ENCODE data around the gene GATC. TPM values are rescaled to one million over a fixed set of nuclear protein-coding genes. Genes with fewer than 3 reads are reported as not detected.

The GATC gene
- total and polyA plus RNA-seq, 10 of the 15 experiments (the other 5 are each of a cell fraction or from before 2014, with no cell fraction given), result 5.1 to 40.3 (median 22.9) TPM

- TF ChIP-seq CUX1 (IDR thresholded peaks at IDR 0.05; ENCODE audit: insufficient replicate concordance, low read depth, low read length) (no peak), PBX3 (IDR thresholded peaks at IDR 0.05; ENCODE audit: insufficient replicate concordance, low read depth, low read length) (no peak), MEF2B (IDR thresholded peaks at IDR 0.05; ENCODE audit: partially characterized antibody, poor library complexity, severe bottlenecking) (no peak)
These were observed 42.0 kb upstream of the GATC start (continued) for GRCh38 chr12:120404271-120404670.

- FAIRE-seq (no peak), DNase-seq (ENCODE audit: low read depth, low spot score) (no peak), ATAC-seq (no peak)
- intact Hi-C loops (cut with micrococcal nuclease; ENCODE audit: unreplicated experiment), result no loop called here
- H3K36me3 ChIP-seq (ENCODE audit: control insufficient read depth in 2 of 2, insufficient read depth in 2 of 2, low read length in 1 of 2), result no peaks in the 10 kb centered on the region
- ChIA-PET SMC1A (ENCODE audit: uncharacterized antibody, unreplicated experiment) (interaction anchor here (0.6 kb wide), 1 partner anchor 123 kb away, joined by 3 read pairs; no protein-coding TSS in a partner anchor), CTCF (interaction anchor here (1.4 kb wide), 1 partner anchor 31 kb away, joined by 4 read pairs; no protein-coding TSS in a partner anchor), RAD21 (ENCODE audit: unreplicated experiment) (no interaction called here), POLR2A (no interaction called here)
- H4K20me1 ChIP-seq (ENCODE audit: control insufficient read depth, insufficient read depth), result no peaks in the 10 kb centered on the region
- H3K4me3 ChIP-seq, result no peak overlapping the region
- no peak overlapping the region for H3K4me2 ChIP-seq (ENCODE audit: control insufficient read depth, insufficient read depth)
- H3K27ac ChIP-seq (ENCODE audit: control insufficient read depth, insufficient read depth), result no peak overlapping the region
- H3K9me3 ChIP-seq (replicated peaks; ENCODE audit: control insufficient read depth, insufficient read depth, low read length), result no peaks in the 10 kb centered on the region
- no peaks in the 10 kb centered on the region for H3K4me1 ChIP-seq (ENCODE audit: control insufficient read depth, insufficient read depth, low read length)
- H3K9ac ChIP-seq (ENCODE audit: control insufficient read depth, insufficient read depth, low read length), result no peak overlapping the region
- H3K27me3 ChIP-seq (replicated peaks in 1 of 2; ENCODE audit: control insufficient read depth in 2 of 2, insufficient read depth in 2 of 2, low read length in 1 of 2), result no peaks in the 10 kb centered on the region
- no peaks in the 10 kb centered on the region for H3K79me2 ChIP-seq (ENCODE audit: control insufficient read depth, insufficient read depth, low read length)
- no TSS peak for BruUV-seq (replicated peaks)
- no peak overlapping the region for H2AFZ ChIP-seq (ENCODE audit: control insufficient read depth, low read depth, low read length)
- in situ Hi-C loops (cut with MboI), result no loop called here
- 77% methylated on average over 3 of the region's 3 CpGs for WGBS (ENCODE audit: insufficient coverage, insufficient replicate concordance, low lambda C conversion rate, missing lambda C conversion rate)
- TF ChIP-seq ZBTB4 (CRISPR knock-in tag; IDR thresholded peaks at IDR 0.05) (no peak), WRNIP1 (IDR thresholded peaks at IDR 0.05; ENCODE audit: borderline replicate concordance, low read depth, low read length) (no peak), TCF3 (IDR thresholded peaks at IDR 0.05; ENCODE audit: borderline replicate concordance, insufficient read depth, low read depth, low read length) (no peak), IRF5 (IDR thresholded peaks at IDR 0.05; ENCODE audit: borderline replicate concordance) (no peak), ZZZ3 (IDR thresholded peaks at IDR 0.05; ENCODE audit: control insufficient read depth, insufficient read length, low read depth) (no peak), ZNF622 (IDR thresholded peaks at IDR 0.05) (no peak), SREBF1 (IDR thresholded peaks at IDR 0.05; ENCODE audit: low read length) (no peak), TBL1XR1 (IDR thresholded peaks at IDR 0.05; ENCODE audit: low read depth, low read length) (no peak)
These were observed 40.2 kb upstream of the GATC start for GRCh38 chr12:120406069-120406468.

Measured in GM12878 (cell line).